WTC11 (cell line): ENCODE measurements around the gene NBEAL1.

Experiments
- CREB1 ChIP-seq: sonication (generic); formaldehyde crosslinking; IDR thresholded peaks from 2 replicates; pipeline ENCODE4 v1.8.0; 2023; ENCODE audit warnings: mild to moderate bottlenecking, missing genetic modification reagents
- CTCF ChIP-seq: fragments of 200-600 bp; IDR thresholded peaks from 2 replicates; pipeline ENCODE4 v1.8.0; 2022; ENCODE audit warnings: antibody characterized with exemption
- ELF4 ChIP-seq: sonication (generic); formaldehyde crosslinking; IDR thresholded peaks from 2 replicates; pipeline ENCODE4 v1.8.1; 2022; ENCODE audit warnings: low read depth, mild to moderate bottlenecking, moderate library complexity, missing genetic modification reagents
- HMGXB4 ChIP-seq: sonication (generic); formaldehyde crosslinking; IDR thresholded peaks from 2 replicates; pipeline ENCODE4 v1.8.1; 2023; ENCODE audit warnings: mild to moderate bottlenecking, moderate library complexity, missing genetic modification reagents
- IRF1 ChIP-seq: sonication (generic); formaldehyde crosslinking; IDR thresholded peaks from 2 replicates; pipeline ENCODE4 v1.8.0; 2023; ENCODE audit warnings: missing genetic modification reagents
- USF1 ChIP-seq: sonication (generic); formaldehyde crosslinking; IDR thresholded peaks from 2 replicates; pipeline ENCODE4 v1.8.0; 2022; ENCODE audit warnings: mild to moderate bottlenecking, missing genetic modification reagents
- USF2 ChIP-seq: sonication (generic); formaldehyde crosslinking; IDR thresholded peaks from 2 replicates; pipeline ENCODE4 v1.8.1; 2023; ENCODE audit warnings: mild to moderate bottlenecking, missing genetic modification reagents, moderate library complexity
- ZBTB21 ChIP-seq: sonication (generic); formaldehyde crosslinking; IDR thresholded peaks from 2 replicates; pipeline ENCODE4 v1.8.1; 2023; ENCODE audit warnings: mild to moderate bottlenecking, missing genetic modification reagents, borderline replicate concordance
- ZNF121 ChIP-seq: sonication (generic); formaldehyde crosslinking; IDR thresholded peaks from 2 replicates; pipeline ENCODE4 v1.8.0; 2023; ENCODE audit warnings: missing genetic modification reagents
- ZNF138 ChIP-seq: sonication (generic); formaldehyde crosslinking; conservative IDR thresholded peaks from 2 replicates; pipeline ENCODE4 v1.8.1; 2022; ENCODE audit warnings: mild to moderate bottlenecking, moderate library complexity, missing genetic modification reagents
- ZNF281 ChIP-seq: sonication (generic); formaldehyde crosslinking; IDR thresholded peaks from 2 replicates; pipeline ENCODE4 v1.8.0; 2023; ENCODE audit warnings: mild to moderate bottlenecking, missing genetic modification reagents
- ZNF423 ChIP-seq: fragments of 250-450 bp; sonication (Bioruptor Pico); IDR thresholded peaks from 2 replicates; pipeline ENCODE4 v2.1.2; 2022; ENCODE audit warnings: mild to moderate bottlenecking, moderate library complexity
- ZNF532 ChIP-seq: fragments of 250-450 bp; sonication (Bioruptor Pico); IDR thresholded peaks from 2 replicates; pipeline ENCODE4 v1.9.0; 2021; ENCODE audit warnings: mild to moderate bottlenecking, borderline replicate concordance

- TF ChIP-seq USF2 (CRISPR knock-in tag) (no peak), CTCF (no peak), IRF1 (no peak), ZBTB21 (CRISPR knock-in tag) (no peak), ZNF281 (CRISPR knock-in tag) (no peak), ZNF532 (CRISPR knock-in tag) (no peak), CREB1 (CRISPR knock-in tag) (no peak), USF1 (CRISPR knock-in tag) (no peak), ZNF121 (CRISPR knock-in tag) (no peak), ZNF138 (CRISPR knock-in tag) (no peak), HMGXB4 (CRISPR knock-in tag) (no peak), ZNF423 (no peak), ELF4 (CRISPR knock-in tag) (no peak)
Measured at GRCh38 chr2:203077451-203077850, 62.8 kb downstream of the NBEAL1 start.
